CD4-positive, CD25-positive, alpha-beta regulatory T cell (primary cell): ENCODE data around the gene INTS4. TPM values are rescaled to one million over a fixed set of nuclear protein-coding genes. Genes with fewer than 3 reads are reported as not detected.
"Not testable (repeated sequence)": the region's sequence is repeated elsewhere in the genome, so short reads cannot be mapped to it uniquely, and the experiment has no call there.

Experiments
- ATAC-seq, 2 donors: fragments of 150-1000 bp; cut with Tn5 transposase; one replicate each; pipeline ENCODE4 v1.10.0; 2021; ENCODE audit warnings: low read depth in 2 of 2, moderate number of reproducible peaks in 2 of 2, moderate library complexity in 1 of 2
- DNase-seq, 3 donors: peaks; one replicate each; pipeline versions ENCODE4 v3.0.0 to v3.0.0-alpha.2; 2012 to 2022; ENCODE audit warnings: mixed read lengths in 1 of 3
- H3K27ac ChIP-seq: one replicate; pipeline ENCODE4 v1.7.0; 2013; ENCODE audit warnings: mild to moderate bottlenecking, low read length; ENCODE audit not compliant: insufficient read depth, poor library complexity, severe bottlenecking
- H3K27me3 ChIP-seq: one replicate; pipeline ENCODE4 v1.7.0; 2013; ENCODE audit warnings: low read length; ENCODE audit not compliant: control insufficient read depth, insufficient read depth
- H3K36me3 ChIP-seq: one replicate; pipeline ENCODE4 v1.7.0; 2013; ENCODE audit warnings: mild to moderate bottlenecking, low read length, moderate library complexity; ENCODE audit not compliant: control insufficient read depth, insufficient read depth
- H3K4me1 ChIP-seq: 2 replicates; pipeline ENCODE4 v1.7.0; 2013; ENCODE audit warnings: mild to moderate bottlenecking, low read length; ENCODE audit not compliant: insufficient read depth, control insufficient read depth, poor library complexity, severe bottlenecking
- H3K4me3 ChIP-seq: one replicate; pipeline ENCODE4 v1.7.0; 2013; ENCODE audit warnings: low read depth, mild to moderate bottlenecking, low read length, moderate library complexity
- H3K9me3 ChIP-seq, 2 experiments: 1 replicate in 1 of 2; 2 replicates in 1 of 2; pipeline ENCODE4 v1.7.0; 2013; ENCODE audit warnings: low read length in 2 of 2, mild to moderate bottlenecking in 1 of 2, moderate library complexity in 1 of 2; ENCODE audit not compliant: control insufficient read depth in 2 of 2
- H3K27ac Mint-ChIP-seq, 3 donors: one replicate each; pipeline ENCODE4 v1.8.0; 2020 to 2022; ENCODE audit warnings: mild to moderate bottlenecking in 3 of 3, mixed read lengths in 3 of 3, moderate library complexity in 2 of 3
- H3K27me3 Mint-ChIP-seq: one replicate; pipeline ENCODE4 v1.8.0; 2022; ENCODE audit warnings: mild to moderate bottlenecking, mixed read lengths
- H3K36me3 Mint-ChIP-seq: one replicate; pipeline ENCODE4 v1.8.0; 2020; ENCODE audit warnings: mixed read lengths
- H3K4me1 Mint-ChIP-seq, 4 donors: one replicate each; pipeline ENCODE4 v1.8.0; 2020 to 2022; ENCODE audit warnings: mixed read lengths in 4 of 4, mild to moderate bottlenecking in 1 of 4
- H3K4me3 Mint-ChIP-seq, 4 donors: one replicate each; pipeline ENCODE4 v1.8.0; 2020 to 2022; ENCODE audit warnings: mild to moderate bottlenecking in 4 of 4, mixed read lengths in 4 of 4, moderate library complexity in 3 of 4
- H3K9me3 Mint-ChIP-seq, 7 donors: one replicate each; pipeline ENCODE4 v1.8.0; 2020 to 2022; ENCODE audit warnings: mixed read lengths in 7 of 7, mild to moderate bottlenecking in 3 of 7, moderate library complexity in 2 of 7
- polyA plus RNA-seq, 4 donors: library from polyadenylated mRNA; unstranded; fragments of 300-500 nt; fragmentation: Illumina TruSeq; gene quantifications; one replicate each; pipeline ENCODE4 v1.2.3, GENCODE V29; 2021
- total RNA-seq: library from RNA; stranded (reverse); gene quantifications from one replicate; pipeline ENCODE4 v1.2.3, GENCODE V29; 2022

INTS4 gene
- total and polyA plus RNA-seq, 5 donors from 2014 or later = 35.7 to 71.9 (median 42.7) TPM

- not testable (repeated sequence) for H3K9me3 Mint-ChIP-seq, H3K4me1 Mint-ChIP-seq, H3K4me3 ChIP-seq, ATAC-seq, H3K27me3 ChIP-seq, H3K27ac ChIP-seq, DNase-seq, H3K27ac Mint-ChIP-seq, H3K9me3 ChIP-seq, H3K4me3 Mint-ChIP-seq, H3K4me1 ChIP-seq, H3K27me3 Mint-ChIP-seq
- H3K36me3 ChIP-seq = peaks cover 26% of the 10 kb centered on the region
- peaks cover 34% of the 10 kb centered on the region for H3K36me3 Mint-ChIP-seq
Observed at GRCh38 chr11:77894949-77895348, 99.5 kb downstream of the INTS4 start.

GRCh38 chr11:77891703-77892102 is 102.8 kb downstream of the INTS4 start:
- H3K36me3 ChIP-seq = peaks cover 21% of the 10 kb centered on the region
- peaks cover 45% of the 10 kb centered on the region for H3K36me3 Mint-ChIP-seq
- not testable (repeated sequence) for DNase-seq, H3K4me3 ChIP-seq, H3K4me1 ChIP-seq, ATAC-seq, H3K9me3 ChIP-seq, H3K27me3 ChIP-seq, H3K27ac ChIP-seq, H3K9me3 Mint-ChIP-seq, H3K27ac Mint-ChIP-seq, H3K4me3 Mint-ChIP-seq, H3K27me3 Mint-ChIP-seq, H3K4me1 Mint-ChIP-seq

- H3K27ac ChIP-seq, DNase-seq, H3K4me3 ChIP-seq, H3K9me3 ChIP-seq, H3K27me3 Mint-ChIP-seq, H3K4me1 ChIP-seq, H3K4me3 Mint-ChIP-seq, H3K4me1 Mint-ChIP-seq, ATAC-seq, H3K9me3 Mint-ChIP-seq, H3K27me3 ChIP-seq: not testable (repeated sequence)
- H3K36me3 ChIP-seq = peaks cover 25% of the 10 kb centered on the region
- H3K27ac Mint-ChIP-seq = peak overlapping the region in 1 of 3 donors; percentile 25
- peaks cover 45% of the 10 kb centered on the region for H3K36me3 Mint-ChIP-seq
Observed at GRCh38 chr11:77891256-77891655, 103.2 kb downstream of the INTS4 start.

- H3K36me3 Mint-ChIP-seq = peaks cover 44% of the 10 kb centered on the region
- not testable (repeated sequence) for H3K27ac Mint-ChIP-seq, H3K9me3 ChIP-seq
Observed at GRCh38 chr11:77890619-77891056, 103.8 kb downstream of the INTS4 start.

GRCh38 chr11:77890100-77890614 is 104.3 kb downstream of the INTS4 start:
- not testable (repeated sequence) for H3K27me3 Mint-ChIP-seq, H3K4me3 ChIP-seq, H3K27me3 ChIP-seq, H3K4me1 Mint-ChIP-seq, DNase-seq, H3K4me3 Mint-ChIP-seq, ATAC-seq, H3K4me1 ChIP-seq, H3K9me3 ChIP-seq, H3K9me3 Mint-ChIP-seq, H3K27ac ChIP-seq
- H3K36me3 ChIP-seq = peaks cover 32% of the 10 kb centered on the region
- H3K27ac Mint-ChIP-seq = peak overlapping the region in 1 of 3 donors; percentile 31
- peaks cover 46% of the 10 kb centered on the region for H3K36me3 Mint-ChIP-seq

More at GRCh38 chr11:77890619-77891056, 103.8 kb downstream of the INTS4 start:
- not testable (repeated sequence) for H3K4me3 ChIP-seq, H3K4me3 Mint-ChIP-seq, H3K27ac ChIP-seq, H3K4me1 Mint-ChIP-seq, H3K4me1 ChIP-seq, DNase-seq, H3K9me3 Mint-ChIP-seq, H3K27me3 Mint-ChIP-seq, H3K27me3 ChIP-seq, ATAC-seq
- H3K36me3 ChIP-seq = peaks cover 31% of the 10 kb centered on the region

- H3K36me3 Mint-ChIP-seq = peaks cover 46% of the 10 kb centered on the region
Observed at GRCh38 chr11:77889045-77889444, 105.4 kb downstream of the INTS4 start.

GRCh38 chr11:77886401-77886800 is 108.1 kb downstream of the INTS4 start:
- Mint-ChIP-seq H3K36me3 (peaks cover 45% of the 10 kb centered on the region), H3K9me3 (no peaks in the 10 kb centered on the region), H3K27ac (no peak overlapping the region), H3K27me3 (no peaks in the 10 kb centered on the region), H3K4me1 (no peaks in the 10 kb centered on the region), H3K4me3 (no peak overlapping the region)
- no peaks in the 10 kb centered on the region for H3K4me1 ChIP-seq
- no peaks in the 10 kb centered on the region for H3K9me3 ChIP-seq
- H3K27ac ChIP-seq = no peak overlapping the region
- ATAC-seq (no peak), DNase-seq (no peak)
- H3K36me3 ChIP-seq = peaks cover 58% of the 10 kb centered on the region
- no peaks in the 10 kb centered on the region for H3K27me3 ChIP-seq
- no peak overlapping the region for H3K4me3 ChIP-seq

More at GRCh38 chr11:77889045-77889444, 105.4 kb downstream of the INTS4 start:
- not testable (repeated sequence) for H3K4me1 ChIP-seq, DNase-seq, H3K4me1 Mint-ChIP-seq, H3K27ac Mint-ChIP-seq, H3K9me3 ChIP-seq, H3K9me3 Mint-ChIP-seq, H3K27me3 ChIP-seq, H3K27ac ChIP-seq, H3K4me3 Mint-ChIP-seq, H3K4me3 ChIP-seq, H3K27me3 Mint-ChIP-seq, ATAC-seq
- H3K36me3 ChIP-seq = peaks cover 40% of the 10 kb centered on the region

GRCh38 chr11:77884829-77885190 is 109.7 kb downstream of the INTS4 start:
- H3K27ac Mint-ChIP-seq = no peak overlapping the region

More at GRCh38 chr11:77884829-77885190, 109.7 kb downstream of the INTS4 start:
- Mint-ChIP-seq H3K9me3 (no peaks in the 10 kb centered on the region), H3K27me3 (no peaks in the 10 kb centered on the region), H3K4me1 (peaks cover 3 to 7% (median 3%) of the 10 kb centered on the region in 4 donors), H3K36me3 (peaks cover 46% of the 10 kb centered on the region), H3K4me3 (no peak overlapping the region)
- ATAC-seq (no peak), DNase-seq (no peak)
- Histone ChIP-seq H3K36me3 (peaks cover 58% of the 10 kb centered on the region), H3K4me1 (peaks cover under 1% of the 10 kb centered on the region), H3K27me3 (no peaks in the 10 kb centered on the region), H3K9me3 (no peaks in the 10 kb centered on the region), H3K4me3 (no peak overlapping the region), H3K27ac (no peak overlapping the region)
